ENCODE results near the gene SMOC2. TPM values are rescaled to one million over a fixed set of nuclear protein-coding genes. Genes with fewer than 3 reads are reported as not detected.

Gene SMOC2
- total RNA-seq, 1 experiment from 2014 or later, result 2.1 TPM

GRCh38 chr6:168494726-168495125 lies 53.7 kb downstream of the SMOC2 start:
- no peaks in the 10 kb centered on the region; a peak in 1 of 7 replicates for H3K36me3 Mint-ChIP-seq (ENCODE audit: insufficient read depth in 1 of 3, low read depth in 3 of 3)
- no peak for DNase-seq
- peaks cover 16 to 22% of the 10 kb centered on the region in 2 experiments for H3K4me1 Mint-ChIP-seq
- no peaks in the 10 kb centered on the region for H3K79me1 ChIP-seq (ENCODE audit: insufficient read depth, low read depth, low read length, poor library complexity, severe bottlenecking)
- H2BK20ac ChIP-seq (ENCODE audit: low read depth, low read length, poor library complexity, severe bottlenecking), result no peak overlapping the region
- H3K14ac ChIP-seq (ENCODE audit: insufficient read depth, low read length), result no peak overlapping the region
- H2BK15ac ChIP-seq (ENCODE audit: low read depth, low read length), result no peak overlapping the region
- no peak overlapping the region for H2BK120ac ChIP-seq (ENCODE audit: low read depth, low read length, poor library complexity, severe bottlenecking)
- H3K9ac ChIP-seq (ENCODE audit: extremely low read depth, insufficient read length, low read length), result no peak overlapping the region
- no peaks in the 10 kb centered on the region for H3K23me2 ChIP-seq (ENCODE audit: insufficient read length, low read depth, low read length, poor library complexity, severe bottlenecking)
- no peak overlapping the region for H2AFZ ChIP-seq (ENCODE audit: low read length)
- WGBS (ENCODE audit: extremely low coverage, insufficient read length, low lambda C conversion rate), result no CpG with 5 or more reads among the region's 8 CpGs
- H4K91ac ChIP-seq (ENCODE audit: insufficient read length, low read depth, low read length), result no peak overlapping the region
- H3K18ac ChIP-seq (ENCODE audit: insufficient read length, low read depth, low read length), result no peak overlapping the region
- no peak overlapping the region for H2BK5ac ChIP-seq (ENCODE audit: insufficient read length, low read length)
- no peak overlapping the region for H3K27ac ChIP-seq (ENCODE audit: insufficient read length, low read depth, low read length)
- H3T11ph ChIP-seq (ENCODE audit: low read length), result no peak overlapping the region
- H4K8ac ChIP-seq (replicated peaks; ENCODE audit: insufficient read length, low read depth, low read length), result no peak overlapping the region
- H3K9me3 Mint-ChIP-seq, result no peaks in the 10 kb centered on the region
- no peak overlapping the region for H3K27ac Mint-ChIP-seq
- H3K56ac ChIP-seq (ENCODE audit: insufficient read length, low read depth, low read length), result no peak overlapping the region
- no peaks in the 10 kb centered on the region for H4K20me1 ChIP-seq (ENCODE audit: control insufficient read depth, insufficient read depth, insufficient read length)
- no peaks in the 10 kb centered on the region for H3K79me2 ChIP-seq (ENCODE audit: insufficient read depth, low read length)
- H3K4me1 ChIP-seq (ENCODE audit: insufficient read depth, low read length), result no peaks in the 10 kb centered on the region
- no peak overlapping the region for H3K23ac ChIP-seq (ENCODE audit: insufficient read length, low read depth, low read length)
- H3K27me3 ChIP-seq (ENCODE audit: insufficient read depth, low read length), result no peaks in the 10 kb centered on the region
- no peaks in the 10 kb centered on the region for H3K27me3 Mint-ChIP-seq (ENCODE audit: low read depth)
- no peak overlapping the region for H2BK12ac ChIP-seq (ENCODE audit: insufficient read length, low read depth, low read length)
- no peak overlapping the region for H3K4me3 Mint-ChIP-seq
- H4K5ac ChIP-seq (ENCODE audit: insufficient read length, low read depth, low read length), result no peak overlapping the region
- H3K9me3 ChIP-seq (ENCODE audit: control insufficient read depth, low read depth, low read length), result no peaks in the 10 kb centered on the region
- H3K4me2 ChIP-seq (ENCODE audit: insufficient read depth, insufficient read length, low read length), result no peak overlapping the region
- no peak overlapping the region for H2AK5ac ChIP-seq (ENCODE audit: insufficient read length, low read length)
- H3K4ac ChIP-seq (ENCODE audit: low read depth, low read length), result no peak overlapping the region
- TF ChIP-seq, protein P1, sequence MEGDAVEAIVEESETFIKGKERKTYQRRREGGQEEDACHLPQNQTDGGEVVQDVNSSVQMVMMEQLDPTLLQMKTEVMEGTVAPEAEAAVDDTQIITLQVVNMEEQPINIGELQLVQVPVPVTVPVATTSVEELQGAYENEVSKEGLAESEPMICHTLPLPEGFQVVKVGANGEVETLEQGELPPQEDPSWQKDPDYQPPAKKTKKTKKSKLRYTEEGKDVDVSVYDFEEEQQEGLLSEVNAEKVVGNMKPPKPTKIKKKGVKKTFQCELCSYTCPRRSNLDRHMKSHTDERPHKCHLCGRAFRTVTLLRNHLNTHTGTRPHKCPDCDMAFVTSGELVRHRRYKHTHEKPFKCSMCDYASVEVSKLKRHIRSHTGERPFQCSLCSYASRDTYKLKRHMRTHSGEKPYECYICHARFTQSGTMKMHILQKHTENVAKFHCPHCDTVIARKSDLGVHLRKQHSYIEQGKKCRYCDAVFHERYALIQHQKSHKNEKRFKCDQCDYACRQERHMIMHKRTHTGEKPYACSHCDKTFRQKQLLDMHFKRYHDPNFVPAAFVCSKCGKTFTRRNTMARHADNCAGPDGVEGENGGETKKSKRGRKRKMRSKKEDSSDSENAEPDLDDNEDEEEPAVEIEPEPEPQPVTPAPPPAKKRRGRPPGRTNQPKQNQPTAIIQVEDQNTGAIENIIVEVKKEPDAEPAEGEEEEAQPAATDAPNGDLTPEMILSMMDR (conservative IDR thresholded peaks at IDR 0.05), result no peak
